ENCODE results near the gene NUDT16L1.

The NUDT16L1 gene

GRCh38 chr16:4693296-4693955 is at the start of gene NUDT16L1:
Gene NUDT16L1 (plus strand): TSS chr16:4693562. CDS start chr16:4693727, 165 bp downstream.
- DNase-seq (ENCODE audit: low read depth in 2 of 2) = peak; percentile 95 to 98

GRCh38 chr16:4646773-4647643 is 46.4 kb upstream of the NUDT16L1 start:
- no peak for DNase-seq (ENCODE audit: low read depth in 2 of 2)

GRCh38 chr16:4647644-4647980 is 45.8 kb upstream of the NUDT16L1 start:
- no peak for DNase-seq (ENCODE audit: low read depth in 2 of 2)

- DNase-seq (ENCODE audit: low read depth in 2 of 2) = no peak
Observed at GRCh38 chr16:4648917-4649316, 44.4 kb upstream of the NUDT16L1 start.

- DNase-seq (ENCODE audit: low read depth in 2 of 2) = no peak
Observed at GRCh38 chr16:4649744-4650442, 43.5 kb upstream of the NUDT16L1 start.

GRCh38 chr16:4650443-4651074 is 42.8 kb upstream of the NUDT16L1 start:
- DNase-seq (ENCODE audit: low read depth in 2 of 2) = peak; percentile 71 to 74

GRCh38 chr16:4651827-4652226 is 41.5 kb upstream of the NUDT16L1 start:
- DNase-seq (ENCODE audit: low read depth in 2 of 2) = no peak

- no peak for DNase-seq (ENCODE audit: low read depth in 2 of 2)
Observed at GRCh38 chr16:4652561-4652960, 40.8 kb upstream of the NUDT16L1 start.

GRCh38 chr16:4654011-4654963 is 39.1 kb upstream of the NUDT16L1 start:
- DNase-seq (ENCODE audit: low read depth in 2 of 2) = no peak

- DNase-seq (ENCODE audit: low read depth in 2 of 2) = no peak
Observed at GRCh38 chr16:4654964-4655590, 38.3 kb upstream of the NUDT16L1 start.

- DNase-seq (ENCODE audit: low read depth in 2 of 2) = no peak
Observed at GRCh38 chr16:4655801-4656200, 37.6 kb upstream of the NUDT16L1 start.

- DNase-seq (ENCODE audit: low read depth in 2 of 2) = no peak
Observed at GRCh38 chr16:4656221-4656620, 37.1 kb upstream of the NUDT16L1 start.

- DNase-seq (ENCODE audit: low read depth in 2 of 2) = no peak
Observed at GRCh38 chr16:4656695-4657686, 36.4 kb upstream of the NUDT16L1 start.

- DNase-seq (ENCODE audit: low read depth in 2 of 2) = no peak
Observed at GRCh38 chr16:4659363-4660353, 33.7 kb upstream of the NUDT16L1 start.

GRCh38 chr16:4660454-4661007 is 32.8 kb upstream of the NUDT16L1 start:
- peak; percentile 75 to 84 for DNase-seq (ENCODE audit: low read depth in 2 of 2)

- no peak for DNase-seq (ENCODE audit: low read depth in 2 of 2)
Observed at GRCh38 chr16:4661661-4662060, 31.7 kb upstream of the NUDT16L1 start.

- no peak for DNase-seq (ENCODE audit: low read depth in 2 of 2)
Observed at GRCh38 chr16:4663465-4663776, 29.9 kb upstream of the NUDT16L1 start.
